HG03520 (cell line): ENCODE measurements around the gene FAM124B.
"Not testable (repeated sequence)": the region's sequence is repeated elsewhere in the genome, so short reads cannot be mapped to it uniquely, and the experiment has no call there.

ENCODE experiments used
- ATAC-seq: cut with Tn5 transposase; IDR thresholded peaks from one replicate; pipeline ENCODE4 v1.9.1; 2021; ENCODE audit warnings: mild to moderate bottlenecking, moderate library complexity; ENCODE audit not compliant: unreplicated experiment

The FAM124B gene

GRCh38 chr2:224416656-224417360 lies 14.9 kb upstream of the FAM124B start:
- no peak for ATAC-seq

GRCh38 chr2:224413381-224413780 lies 11.5 kb upstream of the FAM124B start:
- no peak for ATAC-seq

GRCh38 chr2:224412141-224413015 lies 10.5 kb upstream of the FAM124B start:
- no peak for ATAC-seq

GRCh38 chr2:224410946-224411561 lies 9.1 kb upstream of the FAM124B start:
- no peak for ATAC-seq

GRCh38 chr2:224408676-224409075 lies 6.8 kb upstream of the FAM124B start:
- no peak for ATAC-seq

GRCh38 chr2:224407241-224407701 lies 5.4 kb upstream of the FAM124B start:
- no peak for ATAC-seq

- ATAC-seq: no peak
Measured at GRCh38 chr2:224405841-224406370, 4.0 kb upstream of the FAM124B start.

GRCh38 chr2:224405412-224405811 lies 3.5 kb upstream of the FAM124B start:
- peak; percentile 73 for ATAC-seq

GRCh38 chr2:224404796-224405195 lies 2.9 kb upstream of the FAM124B start:
- no peak for ATAC-seq

GRCh38 chr2:224403657-224404056 lies 1.8 kb upstream of the FAM124B start:
- no peak for ATAC-seq

- no peak for ATAC-seq
Measured at GRCh38 chr2:224400886-224401632, 848 bp downstream of the FAM124B start.

GRCh38 chr2:224400174-224400810 lies 1.6 kb downstream of the FAM124B start:
- no peak for ATAC-seq

GRCh38 chr2:224398289-224398688 lies 3.6 kb downstream of the FAM124B start:
- ATAC-seq: no peak

GRCh38 chr2:224397100-224397499 lies 4.8 kb downstream of the FAM124B start:
- not testable (repeated sequence) for ATAC-seq

GRCh38 chr2:224395620-224396390 lies 6.1 kb downstream of the FAM124B start:
- no peak for ATAC-seq

- ATAC-seq: no peak
Measured at GRCh38 chr2:224393157-224393872, 8.6 kb downstream of the FAM124B start.

GRCh38 chr2:224392545-224392944 lies 9.4 kb downstream of the FAM124B start:
- no peak for ATAC-seq

GRCh38 chr2:224389317-224389716 lies 12.6 kb downstream of the FAM124B start:
- ATAC-seq: no peak

- no peak for ATAC-seq
Measured at GRCh38 chr2:224386876-224387275, 15.0 kb downstream of the FAM124B start.
